Measurements from ENCODE around the gene KCTD21.

KCTD21 gene

GRCh38 chr11:78161962-78162371 is 26.5 kb downstream of the KCTD21 start:
- no peaks in the 10 kb centered on the region for H3K4me1 ChIP-seq (ENCODE audit: control insufficient read depth in 1 of 2, insufficient read depth in 2 of 2, low read length in 2 of 2)
- no peaks in the 10 kb centered on the region for H3K36me3 ChIP-seq (ENCODE audit: control insufficient read depth in 1 of 2, insufficient read depth in 2 of 2, low read length in 2 of 2)
- no peaks in the 10 kb centered on the region for H3K9me3 ChIP-seq (ENCODE audit: control insufficient read depth in 1 of 2, low read length in 2 of 2)
- H3K27ac ChIP-seq (ENCODE audit: low read depth, low read length), result no peak overlapping the region
- no peaks in the 10 kb centered on the region for H3K27me3 ChIP-seq (ENCODE audit: control insufficient read depth in 1 of 2, insufficient read depth in 2 of 2, low read length in 2 of 2)
- no peak overlapping the region for H3K9ac ChIP-seq (ENCODE audit: low read depth in 1 of 2, low read length in 2 of 2)
- H3K4me3 ChIP-seq (ENCODE audit: low read depth in 1 of 2, low read length in 2 of 2), result no peak overlapping the region

GRCh38 chr11:78161346-78161745 is 27.1 kb downstream of the KCTD21 start:
- Histone ChIP-seq H3K4me1 (ENCODE audit: control insufficient read depth in 1 of 2, insufficient read depth in 2 of 2, low read length in 2 of 2) (no peaks in the 10 kb centered on the region), H3K27ac (ENCODE audit: low read depth, low read length) (no peak overlapping the region), H3K4me3 (ENCODE audit: low read depth in 1 of 2, low read length in 2 of 2) (no peak overlapping the region), H3K9me3 (ENCODE audit: control insufficient read depth in 1 of 2, low read length in 2 of 2) (no peaks in the 10 kb centered on the region), H3K9ac (ENCODE audit: low read depth in 1 of 2, low read length in 2 of 2) (no peak overlapping the region), H3K27me3 (ENCODE audit: control insufficient read depth in 1 of 2, insufficient read depth in 2 of 2, low read length in 2 of 2) (no peaks in the 10 kb centered on the region), H3K36me3 (ENCODE audit: control insufficient read depth in 1 of 2, insufficient read depth in 2 of 2, low read length in 2 of 2) (no peaks in the 10 kb centered on the region)

GRCh38 chr11:78160557-78160956 is 27.9 kb downstream of the KCTD21 start:
- no peaks in the 10 kb centered on the region for H3K36me3 ChIP-seq (ENCODE audit: control insufficient read depth in 1 of 2, insufficient read depth in 2 of 2, low read length in 2 of 2)
- H3K27ac ChIP-seq (ENCODE audit: low read depth, low read length), result no peak overlapping the region
- no peak overlapping the region for H3K4me3 ChIP-seq (ENCODE audit: low read depth in 1 of 2, low read length in 2 of 2)
- H3K9ac ChIP-seq (ENCODE audit: low read depth in 1 of 2, low read length in 2 of 2), result no peak overlapping the region
- no peaks in the 10 kb centered on the region for H3K4me1 ChIP-seq (ENCODE audit: control insufficient read depth in 1 of 2, insufficient read depth in 2 of 2, low read length in 2 of 2)
- no peaks in the 10 kb centered on the region for H3K27me3 ChIP-seq (ENCODE audit: control insufficient read depth in 1 of 2, insufficient read depth in 2 of 2, low read length in 2 of 2)
- no peaks in the 10 kb centered on the region for H3K9me3 ChIP-seq (ENCODE audit: control insufficient read depth in 1 of 2, low read length in 2 of 2)

DNA sequence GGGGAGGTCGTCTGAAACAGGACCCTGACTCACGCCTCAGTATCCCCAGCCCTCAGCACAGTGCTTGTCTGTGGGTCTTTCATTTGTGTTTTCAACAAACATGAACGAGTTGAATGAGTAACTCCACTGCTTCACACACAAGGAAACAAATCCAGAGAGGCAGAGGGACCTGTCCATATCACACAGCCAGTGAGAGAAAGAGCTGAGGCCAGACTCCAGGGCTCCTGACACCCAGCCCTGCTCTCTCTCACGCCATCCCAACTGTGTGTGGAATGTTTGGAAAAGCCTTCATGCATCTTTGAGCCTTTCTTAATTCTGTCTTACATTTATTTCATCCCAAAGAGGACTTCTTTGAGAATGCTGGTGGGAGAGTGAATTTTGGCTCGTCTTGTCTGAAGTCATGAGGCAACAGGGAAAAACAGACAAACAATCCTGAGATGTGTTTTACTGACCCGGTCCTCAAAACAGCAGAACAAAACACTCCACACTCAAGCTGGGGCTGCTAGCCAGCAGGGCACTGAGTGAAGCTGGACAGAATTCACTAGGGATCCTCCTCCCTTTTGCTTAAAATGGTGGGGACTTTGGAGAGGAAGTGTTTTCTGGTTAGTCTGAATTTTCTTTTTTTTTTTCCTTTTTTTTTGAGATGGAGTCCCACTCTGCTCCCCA is 29.3 kb downstream of the KCTD21 start:
- Histone ChIP-seq H3K27ac (ENCODE audit: low read depth, low read length) (no peak overlapping the region), H3K4me3 (ENCODE audit: low read depth in 1 of 2, low read length in 2 of 2) (no peak overlapping the region)

DNA sequence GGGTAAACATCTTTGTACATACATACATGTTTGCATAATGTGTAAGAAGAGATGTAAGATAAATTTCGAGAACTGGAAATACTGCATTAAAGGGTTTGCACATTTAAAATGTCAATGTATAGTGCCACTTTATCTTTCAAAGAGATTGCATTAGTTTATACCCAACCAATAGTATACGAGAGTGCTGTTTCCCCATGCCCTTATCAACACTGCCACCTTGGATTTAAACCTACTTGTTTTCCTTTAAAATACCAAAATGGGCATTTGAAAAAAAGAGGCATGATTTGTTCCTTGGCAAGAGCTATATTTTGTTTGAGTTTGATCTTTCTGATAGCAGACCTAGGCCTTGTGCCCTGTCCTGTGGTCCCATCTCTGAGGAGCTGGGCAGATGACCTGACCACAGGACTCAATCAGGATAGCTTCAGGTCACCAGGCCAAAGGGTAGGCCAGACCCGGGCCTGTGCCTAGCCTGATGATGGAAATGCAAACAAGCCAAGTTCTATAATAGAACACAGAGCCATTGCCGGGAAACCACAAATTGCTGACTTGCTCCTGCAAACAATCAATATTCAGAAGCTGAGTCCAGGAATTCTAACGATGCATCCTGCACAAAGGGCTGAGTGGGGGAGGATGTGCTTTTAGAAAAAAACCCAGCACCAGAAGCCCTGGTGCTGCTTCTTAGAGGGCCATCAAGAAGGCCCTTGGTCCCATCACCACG is 32.1 kb downstream of the KCTD21 start:
- no peaks in the 10 kb centered on the region for H3K27me3 ChIP-seq (ENCODE audit: control insufficient read depth in 1 of 2, insufficient read depth in 2 of 2, low read length in 2 of 2)
- no peak overlapping the region for H3K4me3 ChIP-seq (ENCODE audit: low read depth in 1 of 2, low read length in 2 of 2)
- H3K4me1 ChIP-seq (ENCODE audit: control insufficient read depth in 1 of 2, insufficient read depth in 2 of 2, low read length in 2 of 2), result no peaks in the 10 kb centered on the region
- no peaks in the 10 kb centered on the region for H3K36me3 ChIP-seq (ENCODE audit: control insufficient read depth in 1 of 2, insufficient read depth in 2 of 2, low read length in 2 of 2)
- no peak overlapping the region for H3K27ac ChIP-seq (ENCODE audit: low read depth, low read length)
- H3K9ac ChIP-seq (ENCODE audit: low read depth in 1 of 2, low read length in 2 of 2), result no peak overlapping the region
- no peaks in the 10 kb centered on the region for H3K9me3 ChIP-seq (ENCODE audit: control insufficient read depth in 1 of 2, low read length in 2 of 2)

More for the DNA sequence above, 29.3 kb downstream of the KCTD21 start:
- Histone ChIP-seq H3K9ac (ENCODE audit: low read depth in 1 of 2, low read length in 2 of 2) (no peak overlapping the region), H3K4me1 (ENCODE audit: control insufficient read depth in 1 of 2, insufficient read depth in 2 of 2, low read length in 2 of 2) (no peaks in the 10 kb centered on the region), H3K9me3 (ENCODE audit: control insufficient read depth in 1 of 2, low read length in 2 of 2) (no peaks in the 10 kb centered on the region), H3K27me3 (ENCODE audit: control insufficient read depth in 1 of 2, insufficient read depth in 2 of 2, low read length in 2 of 2) (no peaks in the 10 kb centered on the region), H3K36me3 (ENCODE audit: control insufficient read depth in 1 of 2, insufficient read depth in 2 of 2, low read length in 2 of 2) (no peaks in the 10 kb centered on the region)

- no peak overlapping the region for H3K9ac ChIP-seq (ENCODE audit: low read depth in 1 of 2, low read length in 2 of 2)
- H3K4me1 ChIP-seq (ENCODE audit: control insufficient read depth in 1 of 2, insufficient read depth in 2 of 2, low read length in 2 of 2), result no peaks in the 10 kb centered on the region
- H3K9me3 ChIP-seq (ENCODE audit: control insufficient read depth in 1 of 2, low read length in 2 of 2), result no peaks in the 10 kb centered on the region
- no peaks in the 10 kb centered on the region for H3K36me3 ChIP-seq (ENCODE audit: control insufficient read depth in 1 of 2, insufficient read depth in 2 of 2, low read length in 2 of 2)
- no peak overlapping the region for H3K4me3 ChIP-seq (ENCODE audit: low read depth in 1 of 2, low read length in 2 of 2)
- H3K27me3 ChIP-seq (ENCODE audit: control insufficient read depth in 1 of 2, insufficient read depth in 2 of 2, low read length in 2 of 2), result no peaks in the 10 kb centered on the region
- no peak overlapping the region for H3K27ac ChIP-seq (ENCODE audit: low read depth, low read length)
These were observed 36.6 kb downstream of the KCTD21 start for GRCh38 chr11:78151804-78152203.

GRCh38 chr11:78150754-78151153 is 37.7 kb downstream of the KCTD21 start:
- Histone ChIP-seq H3K9ac (ENCODE audit: low read depth in 1 of 2, low read length in 2 of 2) (no peak overlapping the region), H3K4me3 (ENCODE audit: low read depth in 1 of 2, low read length in 2 of 2) (no peak overlapping the region), H3K27me3 (ENCODE audit: control insufficient read depth in 1 of 2, insufficient read depth in 2 of 2, low read length in 2 of 2) (no peaks in the 10 kb centered on the region), H3K9me3 (ENCODE audit: control insufficient read depth in 1 of 2, low read length in 2 of 2) (no peaks in the 10 kb centered on the region), H3K4me1 (ENCODE audit: control insufficient read depth in 1 of 2, insufficient read depth in 2 of 2, low read length in 2 of 2) (no peaks in the 10 kb centered on the region), H3K36me3 (ENCODE audit: control insufficient read depth in 1 of 2, insufficient read depth in 2 of 2, low read length in 2 of 2) (no peaks in the 10 kb centered on the region), H3K27ac (ENCODE audit: low read depth, low read length) (no peak overlapping the region)

DNA sequence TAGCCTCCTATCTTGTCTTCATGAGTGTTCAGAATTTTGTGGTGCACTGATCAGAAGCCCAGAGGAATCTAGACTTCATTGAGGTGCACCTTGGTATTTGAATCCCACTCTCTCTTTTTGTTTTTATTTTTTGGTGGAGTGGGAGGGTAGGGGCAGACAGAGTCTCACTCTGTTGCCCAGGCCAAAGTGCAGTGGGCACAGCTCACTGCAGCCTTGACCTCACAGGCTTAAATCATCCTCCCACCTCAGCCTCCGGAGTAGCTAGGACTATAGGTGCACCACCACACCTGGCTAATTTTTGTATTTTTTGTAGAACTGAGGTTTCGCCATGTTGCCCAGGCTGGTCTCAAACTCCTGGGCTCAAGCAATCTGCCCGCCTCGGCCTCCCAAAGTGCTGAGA is 38.1 kb downstream of the KCTD21 start:
- Histone ChIP-seq H3K4me3 (ENCODE audit: low read depth in 1 of 2, low read length in 2 of 2) (no peak overlapping the region), H3K9ac (ENCODE audit: low read depth in 1 of 2, low read length in 2 of 2) (no peak overlapping the region), H3K27ac (ENCODE audit: low read depth, low read length) (no peak overlapping the region), H3K27me3 (ENCODE audit: control insufficient read depth in 1 of 2, insufficient read depth in 2 of 2, low read length in 2 of 2) (no peaks in the 10 kb centered on the region), H3K36me3 (ENCODE audit: control insufficient read depth in 1 of 2, insufficient read depth in 2 of 2, low read length in 2 of 2) (no peaks in the 10 kb centered on the region), H3K9me3 (ENCODE audit: control insufficient read depth in 1 of 2, low read length in 2 of 2) (no peaks in the 10 kb centered on the region), H3K4me1 (ENCODE audit: control insufficient read depth in 1 of 2, insufficient read depth in 2 of 2, low read length in 2 of 2) (no peaks in the 10 kb centered on the region)

GRCh38 chr11:78149646-78150045 is 38.8 kb downstream of the KCTD21 start:
- no peak overlapping the region for H3K27ac ChIP-seq (ENCODE audit: low read depth, low read length)
- no peak overlapping the region for H3K4me3 ChIP-seq (ENCODE audit: low read depth in 1 of 2, low read length in 2 of 2)
- no peaks in the 10 kb centered on the region for H3K4me1 ChIP-seq (ENCODE audit: control insufficient read depth in 1 of 2, insufficient read depth in 2 of 2, low read length in 2 of 2)
- H3K36me3 ChIP-seq (ENCODE audit: control insufficient read depth in 1 of 2, insufficient read depth in 2 of 2, low read length in 2 of 2), result no peaks in the 10 kb centered on the region
- H3K27me3 ChIP-seq (ENCODE audit: control insufficient read depth in 1 of 2, insufficient read depth in 2 of 2, low read length in 2 of 2), result no peaks in the 10 kb centered on the region
- H3K9me3 ChIP-seq (ENCODE audit: control insufficient read depth in 1 of 2, low read length in 2 of 2), result no peaks in the 10 kb centered on the region
- H3K9ac ChIP-seq (ENCODE audit: low read depth in 1 of 2, low read length in 2 of 2), result no peak overlapping the region

GRCh38 chr11:78147807-78148206 is 40.6 kb downstream of the KCTD21 start:
- Histone ChIP-seq H3K4me3 (ENCODE audit: low read depth in 1 of 2, low read length in 2 of 2) (no peak overlapping the region), H3K4me1 (ENCODE audit: control insufficient read depth in 1 of 2, insufficient read depth in 2 of 2, low read length in 2 of 2) (no peaks in the 10 kb centered on the region), H3K27me3 (ENCODE audit: control insufficient read depth in 1 of 2, insufficient read depth in 2 of 2, low read length in 2 of 2) (no peaks in the 10 kb centered on the region)

More at GRCh38 chr11:78147807-78148206, 40.6 kb downstream of the KCTD21 start:
- Histone ChIP-seq H3K27ac (ENCODE audit: low read depth, low read length) (no peak overlapping the region), H3K9me3 (ENCODE audit: control insufficient read depth in 1 of 2, low read length in 2 of 2) (no peaks in the 10 kb centered on the region), H3K36me3 (ENCODE audit: control insufficient read depth in 1 of 2, insufficient read depth in 2 of 2, low read length in 2 of 2) (no peaks in the 10 kb centered on the region), H3K9ac (ENCODE audit: low read depth in 1 of 2, low read length in 2 of 2) (no peak overlapping the region)
